Colonic mucosa (tissue), 4 donors: ENCODE data around the gene TMEM248. TPM values are rescaled to one million over a fixed set of nuclear protein-coding genes. Genes with fewer than 3 reads are reported as not detected.
"Not testable (repeated sequence)": the region's sequence is repeated elsewhere in the genome, so short reads cannot be mapped to it uniquely, and the experiment has no call there.

Source experiments
- DNase-seq: peaks from one replicate; pipeline ENCODE4 v3.0.0-alpha.2; 2020
- H3K27ac ChIP-seq: fragments of 200-600 bp; one replicate; pipeline ENCODE4 v1.8.0; 2021
- H3K27me3 ChIP-seq: fragments of 200-600 bp; one replicate; pipeline ENCODE4 v1.8.0; 2021
- H3K36me3 ChIP-seq: fragments of 200-600 bp; one replicate; pipeline ENCODE4 v1.8.0; 2021
- H3K4me1 ChIP-seq: fragments of 200-600 bp; one replicate; pipeline ENCODE4 v1.8.0; 2021; ENCODE audit warnings: mild to moderate bottlenecking
- H3K4me3 ChIP-seq: fragments of 200-600 bp; one replicate; pipeline ENCODE4 v1.8.0; 2021
- H3K9ac ChIP-seq, 2 donors: one replicate each; pipeline ENCODE4 v1.7.0; 2013; ENCODE audit warnings: control low read depth in 2 of 2, low read depth in 2 of 2, low read length in 2 of 2
- H3K9me3 ChIP-seq: fragments of 200-600 bp; one replicate; pipeline ENCODE4 v1.8.0; 2021
- CTCF ChIP-seq: fragments of 200-600 bp; IDR thresholded peaks from one replicate; pipeline ENCODE4 v1.8.0; 2022; ENCODE audit warnings: antibody characterized with exemption, mild to moderate bottlenecking
- intact Hi-C: fragments of 100-400 bp; cut with DNase I; formaldehyde crosslinking; loops from one replicate; pipeline ENCODE4 v1.14.1; 2022
- total RNA-seq, 2 donors: library from RNA; stranded (reverse); fragmentation: NEBNext Ultra II Directional in 1 of 2; extraction: Animal tissue kit (Norgen Biotek cat#: 25700) in 1 of 2; gene quantifications; one replicate each; pipeline ENCODE4 v1.2.1, GENCODE V29; 2021
- donor health status: healthy.
- donor health status: DM: no; HTN: no; CAD: no.
- donor health status: DM: no; HTN: no; CAD: no.

The TMEM248 gene
- total RNA-seq, 2 donors from 2014 or later, result 108 to 122 TPM

GRCh38 chr7:66913118-66914037 lies 7.6 kb upstream of the TMEM248 start:
- H3K9ac ChIP-seq, result no peak overlapping the region
- DNase-seq, result no peak
- H3K4me1 ChIP-seq, result no peaks in the 10 kb centered on the region
- TF ChIP-seq CTCF, result no peak
- intact Hi-C loops, result no loop called here
- no peaks in the 10 kb centered on the region for H3K9me3 ChIP-seq
- H3K4me3 ChIP-seq, result no peak overlapping the region
- H3K27me3 ChIP-seq, result no peaks in the 10 kb centered on the region
- no peak overlapping the region for H3K27ac ChIP-seq
- H3K36me3 ChIP-seq, result no peaks in the 10 kb centered on the region

GRCh38 chr7:66917904-66918303 lies 3.1 kb upstream of the TMEM248 start:
- H3K9ac ChIP-seq, H3K4me3 ChIP-seq, H3K9me3 ChIP-seq, H3K36me3 ChIP-seq, DNase-seq, intact Hi-C loops, H3K27ac ChIP-seq, H3K27me3 ChIP-seq, H3K4me1 ChIP-seq: not testable (repeated sequence)

- intact Hi-C loops, result no loop called here
- H3K9me3 ChIP-seq, result no peaks in the 10 kb centered on the region
- H3K4me1 ChIP-seq, result peaks cover 7% of the 10 kb centered on the region
- H3K36me3 ChIP-seq, result no peaks in the 10 kb centered on the region
- H3K9ac ChIP-seq, result no peak overlapping the region
- DNase-seq, result no peak
- TF ChIP-seq CTCF, result no peak
- no peak overlapping the region for H3K27ac ChIP-seq
- no peak overlapping the region for H3K4me3 ChIP-seq
- no peaks in the 10 kb centered on the region for H3K27me3 ChIP-seq
These were observed 1.7 kb upstream of the TMEM248 start for GRCh38 chr7:66919304-66919703.

GRCh38 chr7:66919704-66920103 lies 1.3 kb upstream of the TMEM248 start:
- Histone ChIP-seq H3K27me3 (no peaks in the 10 kb centered on the region), H3K4me3 (no peak overlapping the region), H3K9ac (no peak overlapping the region), H3K4me1 (peaks cover 7% of the 10 kb centered on the region), H3K9me3 (no peaks in the 10 kb centered on the region), H3K36me3 (no peaks in the 10 kb centered on the region), H3K27ac (no peak overlapping the region)
- DNase-seq, result no peak
- TF ChIP-seq CTCF, result no peak
- intact Hi-C loops, result loop anchor here (5.0 kb wide), 1 partner anchor 77 kb away; no protein-coding TSS in a partner anchor

GRCh38 chr7:66920256-66920655 lies 769 bp upstream of the TMEM248 start:
- intact Hi-C loops, result loop anchor here (5.0 kb wide), 1 partner anchor 78 kb away; no protein-coding TSS in a partner anchor
- no peaks in the 10 kb centered on the region for H3K9me3 ChIP-seq
- no peak overlapping the region for H3K9ac ChIP-seq
- peaks cover 7% of the 10 kb centered on the region for H3K4me1 ChIP-seq
- DNase-seq, result no peak
- H3K27me3 ChIP-seq, result no peaks in the 10 kb centered on the region
- H3K27ac ChIP-seq, result peak overlapping the region; percentile 81
- no peak for TF ChIP-seq CTCF
- H3K36me3 ChIP-seq, result no peaks in the 10 kb centered on the region
- H3K4me3 ChIP-seq, result peak overlapping the region; percentile 89

- H3K9me3 ChIP-seq, result no peaks in the 10 kb centered on the region
- H3K36me3 ChIP-seq, result no peaks in the 10 kb centered on the region
- peaks cover 7% of the 10 kb centered on the region for H3K4me1 ChIP-seq
- intact Hi-C loops, result loop anchor here (5.0 kb wide), 1 partner anchor 79 kb away; no protein-coding TSS in a partner anchor
- DNase-seq, result peak; percentile 49
- H3K27me3 ChIP-seq, result no peaks in the 10 kb centered on the region
- TF ChIP-seq CTCF, result no peak
- peak overlapping the region; percentile 89 for H3K4me3 ChIP-seq
- H3K9ac ChIP-seq, result peak overlapping the region; percentile 89 to 94
- peak overlapping the region; percentile 81 for H3K27ac ChIP-seq
These were observed 432 bp downstream of the TMEM248 start for GRCh38 chr7:66921396-66921917.
